IMR-90 (cell line): ENCODE measurements around the gene CREB1.

ENCODE experiments used
- BHLHE40 ChIP-seq: fragments of 150-350 bp; IDR thresholded peaks from 2 replicates; pipeline ENCODE4 v1.6.1; 2016; ENCODE audit warnings: mild to moderate bottlenecking, low read depth, low read length
- CTCF ChIP-seq: conservative IDR thresholded peaks from 2 replicates; pipeline ENCODE4 v1.5.1; 2012; ENCODE audit warnings: mild to moderate bottlenecking, low read depth, low read length, improper control_type of control experiment
- MXI1 ChIP-seq: IDR thresholded peaks from 2 replicates; pipeline ENCODE4 v1.6.1; 2012; ENCODE audit warnings: low read depth, mild to moderate bottlenecking, low read length, moderate library complexity, borderline replicate concordance
- POLR2A ChIP-seq: IDR thresholded peaks from 2 replicates; pipeline ENCODE4 v1.6.1; 2012; ENCODE audit warnings: mild to moderate bottlenecking, low read depth, low read length
- SMC3 ChIP-seq: fragments of 150-350 bp; IDR thresholded peaks from 2 replicates; pipeline ENCODE4 v1.6.1; 2016; ENCODE audit warnings: low read depth, mild to moderate bottlenecking, antibody characterized with exemption, low read length, moderate library complexity
- TF ChIP-seq, protein P1 (sequence below): fragments of 150-350 bp; IDR thresholded peaks from 2 replicates; pipeline ENCODE4 v1.6.1; 2017; ENCODE audit warnings: mild to moderate bottlenecking, antibody characterized with exemption, low read length, low read depth

DNA sequence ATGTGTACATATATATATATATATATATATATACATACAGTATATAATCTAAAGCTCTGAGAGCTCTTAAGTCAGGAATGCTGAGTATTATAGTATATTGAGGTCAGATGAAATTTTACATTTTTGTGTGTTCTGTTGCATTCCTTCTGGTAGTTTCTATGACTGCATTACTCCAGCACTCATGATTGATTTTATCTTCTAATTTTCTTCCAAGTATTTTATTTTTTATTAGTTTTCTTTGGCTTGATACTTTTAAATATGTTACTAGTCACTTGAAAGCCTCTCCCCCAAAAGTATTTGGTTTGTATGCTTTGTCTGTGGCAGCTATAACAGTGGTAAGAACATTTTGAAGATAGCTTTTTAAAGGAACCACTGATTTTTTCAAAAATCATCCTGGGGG lies 70.5 kb downstream of the CREB1 start:
- TF ChIP-seq POLR2A, result no peak
- TF ChIP-seq CTCF, result no peak
- no peak for TF ChIP-seq SMC3
- TF ChIP-seq, protein P1, sequence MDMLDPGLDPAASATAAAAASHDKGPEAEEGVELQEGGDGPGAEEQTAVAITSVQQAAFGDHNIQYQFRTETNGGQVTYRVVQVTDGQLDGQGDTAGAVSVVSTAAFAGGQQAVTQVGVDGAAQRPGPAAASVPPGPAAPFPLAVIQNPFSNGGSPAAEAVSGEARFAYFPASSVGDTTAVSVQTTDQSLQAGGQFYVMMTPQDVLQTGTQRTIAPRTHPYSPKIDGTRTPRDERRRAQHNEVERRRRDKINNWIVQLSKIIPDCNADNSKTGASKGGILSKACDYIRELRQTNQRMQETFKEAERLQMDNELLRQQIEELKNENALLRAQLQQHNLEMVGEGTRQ, result no peak
- no peak for TF ChIP-seq BHLHE40
- TF ChIP-seq MXI1, result no peak
